Measurements from ENCODE around the gene FLCN.

FLCN gene

DNA sequence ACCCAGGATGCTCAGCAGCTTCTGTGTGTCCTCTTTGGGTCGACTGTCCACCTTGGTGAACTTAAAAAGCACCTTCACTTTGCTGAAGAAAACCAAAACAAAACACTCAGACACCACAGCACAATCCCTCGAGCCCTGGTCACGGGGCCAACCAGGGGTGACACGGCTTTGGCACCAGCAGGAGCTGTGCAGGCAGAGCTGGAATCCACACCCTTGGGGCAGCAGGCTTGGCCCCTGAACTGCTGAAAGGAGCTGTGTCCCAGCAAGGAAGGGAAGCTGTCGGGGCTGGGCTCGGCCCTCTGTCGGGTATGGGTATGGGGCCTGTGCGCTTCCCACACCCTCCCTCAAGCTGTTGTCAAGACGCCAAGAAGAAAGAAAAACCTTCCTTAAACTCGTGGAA lies 23.2 kb downstream of the FLCN start:
- no peaks in the 10 kb centered on the region for H3K4me1 ChIP-seq (ENCODE audit: control insufficient read depth, insufficient read depth, low read length, poor library complexity, severe bottlenecking)
- no peaks in the 10 kb centered on the region for H3K27me3 ChIP-seq (replicated peaks; ENCODE audit: control insufficient read depth, insufficient read depth, low read length, poor library complexity, severe bottlenecking)
- no peak overlapping the region for H3K4me3 ChIP-seq (ENCODE audit: insufficient read depth, low read depth, low read length, poor library complexity, severe bottlenecking)
- DNase-seq, result no peak
- no peaks in the 10 kb centered on the region for H3K9me3 ChIP-seq (ENCODE audit: control insufficient read depth, low read length)
- H3K36me3 ChIP-seq (ENCODE audit: control insufficient read depth, insufficient read depth, low read length), result peaks cover 58% of the 10 kb centered on the region
- H3K27ac ChIP-seq (ENCODE audit: insufficient read depth, low read length, poor library complexity, severe bottlenecking), result no peak overlapping the region

DNA sequence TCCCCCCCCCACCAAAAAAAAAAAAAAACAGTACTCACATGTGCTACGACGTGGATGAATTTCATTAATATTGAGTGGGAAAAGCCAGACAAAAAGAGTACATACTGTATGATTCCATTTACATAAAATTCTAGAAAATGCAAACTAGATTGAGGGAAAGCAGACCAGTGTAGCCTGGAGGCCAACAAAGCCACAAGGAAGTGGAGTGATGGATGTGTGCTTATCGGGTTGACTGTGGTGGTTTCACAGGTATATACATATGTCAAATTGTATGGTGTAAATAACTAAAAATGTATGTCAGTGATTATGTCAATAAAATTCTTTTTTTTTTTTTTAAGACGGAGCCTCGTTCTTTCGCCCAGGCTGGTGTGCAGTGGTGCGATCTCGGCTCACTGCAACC lies 29.0 kb downstream of the FLCN start:
- DNase-seq, result no peak
- H3K4me3 ChIP-seq (ENCODE audit: insufficient read depth, low read depth, low read length, poor library complexity, severe bottlenecking), result no peak overlapping the region
- no peak overlapping the region for H3K27ac ChIP-seq (ENCODE audit: insufficient read depth, low read length, poor library complexity, severe bottlenecking)
- H3K9me3 ChIP-seq (ENCODE audit: control insufficient read depth, low read length), result no peaks in the 10 kb centered on the region
- peaks cover 4% of the 10 kb centered on the region for H3K36me3 ChIP-seq (ENCODE audit: control insufficient read depth, insufficient read depth, low read length)
- no peaks in the 10 kb centered on the region for H3K27me3 ChIP-seq (replicated peaks; ENCODE audit: control insufficient read depth, insufficient read depth, low read length, poor library complexity, severe bottlenecking)
- H3K4me1 ChIP-seq (ENCODE audit: control insufficient read depth, insufficient read depth, low read length, poor library complexity, severe bottlenecking), result peaks cover 23% of the 10 kb centered on the region

DNA sequence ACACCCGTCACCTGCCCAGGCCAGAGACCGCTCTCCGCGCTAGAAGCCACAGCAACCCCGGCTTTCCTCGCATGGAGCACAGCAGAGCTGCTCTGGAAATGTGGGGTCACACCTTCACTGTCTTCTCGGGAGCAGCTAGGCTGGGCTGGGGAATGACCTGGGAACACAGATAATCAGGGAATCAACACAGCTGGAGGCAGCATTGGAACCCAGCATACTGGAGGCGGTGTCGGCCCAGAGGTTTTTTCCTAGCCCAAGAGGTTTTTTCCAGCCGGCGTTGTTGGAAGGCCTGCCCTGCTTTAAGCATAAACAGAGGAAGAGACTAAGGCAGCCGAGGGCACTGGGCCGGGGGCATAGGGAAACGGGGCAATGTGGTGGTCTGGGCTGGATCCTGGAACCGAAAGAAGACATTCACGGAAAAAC lies 30.0 kb downstream of the FLCN start:
- no peak for DNase-seq
- no peak overlapping the region for H3K27ac ChIP-seq (ENCODE audit: insufficient read depth, low read length, poor library complexity, severe bottlenecking)
- H3K9me3 ChIP-seq (ENCODE audit: control insufficient read depth, low read length), result no peaks in the 10 kb centered on the region
- H3K4me3 ChIP-seq (ENCODE audit: insufficient read depth, low read depth, low read length, poor library complexity, severe bottlenecking), result no peak overlapping the region
- peaks cover 23% of the 10 kb centered on the region for H3K4me1 ChIP-seq (ENCODE audit: control insufficient read depth, insufficient read depth, low read length, poor library complexity, severe bottlenecking)
- no peaks in the 10 kb centered on the region for H3K36me3 ChIP-seq (ENCODE audit: control insufficient read depth, insufficient read depth, low read length)
- no peaks in the 10 kb centered on the region for H3K27me3 ChIP-seq (replicated peaks; ENCODE audit: control insufficient read depth, insufficient read depth, low read length, poor library complexity, severe bottlenecking)

DNA sequence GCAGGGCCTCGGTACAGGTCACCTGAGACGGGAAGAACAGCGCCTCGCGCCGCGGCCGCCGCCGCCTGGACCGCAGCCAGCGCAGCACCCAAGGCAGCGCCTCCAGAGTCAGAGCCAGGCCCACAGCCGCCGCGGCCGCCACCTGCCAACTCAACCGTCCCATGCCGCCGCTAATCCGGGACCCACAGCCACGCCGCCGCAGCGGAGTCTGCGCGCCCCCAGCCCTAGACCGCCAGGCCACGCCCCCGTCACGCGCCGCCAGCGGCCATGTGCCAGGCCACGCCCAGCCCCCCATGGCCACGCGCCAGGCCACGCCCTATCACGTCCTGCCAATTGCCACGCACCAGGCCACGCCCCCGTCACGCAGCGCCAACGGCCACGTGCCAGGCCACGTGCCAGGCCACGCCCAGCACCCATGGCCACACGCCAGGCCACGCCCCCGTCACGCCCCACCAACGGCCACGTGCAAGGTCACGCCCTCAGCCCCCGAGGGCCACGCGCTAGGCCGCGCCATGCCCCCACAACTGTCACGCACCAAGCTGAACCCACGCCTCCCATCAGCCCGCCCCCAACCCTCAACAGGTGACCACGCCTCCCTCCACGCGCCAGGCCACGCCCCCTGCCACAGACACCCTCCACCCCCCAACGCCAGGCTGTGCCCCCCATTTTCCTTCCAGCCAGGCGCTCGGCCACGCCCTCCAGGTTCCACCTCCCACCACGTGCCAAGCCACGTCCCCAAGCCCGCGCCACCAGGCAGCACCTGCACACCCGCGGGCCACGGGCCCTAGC lies 30.6 kb downstream of the FLCN start, which contains the start of gene PLD6:
PLD6 (minus strand) TSS at position 210 of the 789 bp plus-strand sequence; CDS start at position 163, 47 bp downstream.
- Histone ChIP-seq H3K27me3 (replicated peaks; ENCODE audit: control insufficient read depth, insufficient read depth, low read length, poor library complexity, severe bottlenecking) (no peaks in the 10 kb centered on the region), H3K4me3 (ENCODE audit: insufficient read depth, low read depth, low read length, poor library complexity, severe bottlenecking) (peak within 1 kb of the TSS; percentile 37), H3K27ac (ENCODE audit: insufficient read depth, low read length, poor library complexity, severe bottlenecking) (peak within 1 kb of the TSS; percentile 76), H3K36me3 (ENCODE audit: control insufficient read depth, insufficient read depth, low read length) (no peaks in the 10 kb centered on the region), H3K4me1 (ENCODE audit: control insufficient read depth, insufficient read depth, low read length, poor library complexity, severe bottlenecking) (peaks cover 23% of the 10 kb centered on the region), H3K9me3 (ENCODE audit: control insufficient read depth, low read length) (no peaks in the 10 kb centered on the region)
- DNase-seq, result peak; percentile 86 to 93 (median 93)

DNA sequence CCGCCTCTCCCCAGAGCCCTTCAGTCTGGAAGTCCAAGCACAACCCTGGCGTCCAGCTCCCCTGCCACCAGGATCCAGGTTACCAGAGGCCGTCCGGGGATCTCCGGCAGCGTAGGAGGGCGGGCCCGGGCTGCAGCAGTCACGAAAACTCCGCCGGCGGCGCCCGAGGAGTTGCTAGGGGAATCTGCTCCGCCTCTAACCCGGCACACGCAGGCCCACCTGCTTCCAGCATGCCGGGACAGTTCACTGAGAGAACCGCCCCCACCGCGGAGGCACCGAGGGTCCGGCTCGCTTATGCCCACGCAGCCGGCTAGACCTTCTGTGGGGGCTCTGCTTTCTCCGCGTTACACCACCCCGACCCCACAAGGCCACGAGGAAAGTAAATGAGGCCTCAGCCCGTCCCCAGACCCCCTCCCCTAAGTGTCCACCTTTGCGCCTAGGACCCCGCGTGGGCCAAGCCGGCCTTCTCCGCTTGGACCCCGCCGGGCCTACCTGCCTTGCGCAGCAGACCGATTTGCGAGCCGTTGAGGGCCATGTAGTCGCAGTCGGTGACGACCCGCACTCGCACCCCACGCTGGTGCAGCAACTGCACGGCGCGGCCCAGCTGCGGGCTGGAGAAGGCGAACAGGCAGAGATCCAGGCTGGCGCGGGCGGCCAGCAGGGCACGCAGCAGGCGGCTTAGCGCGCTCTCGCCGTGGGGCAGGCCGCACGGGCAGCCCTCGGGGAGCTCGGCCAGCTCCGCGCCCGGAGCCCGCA lies 31.4 kb downstream of the FLCN start:
- no peaks in the 10 kb centered on the region for H3K27me3 ChIP-seq (replicated peaks; ENCODE audit: control insufficient read depth, insufficient read depth, low read length, poor library complexity, severe bottlenecking)
- H3K4me3 ChIP-seq (ENCODE audit: insufficient read depth, low read depth, low read length, poor library complexity, severe bottlenecking), result peak overlapping the region; percentile 37
- DNase-seq, result peak; percentile 27 to 45 (median 31)
- H3K36me3 ChIP-seq (ENCODE audit: control insufficient read depth, insufficient read depth, low read length), result peaks cover 1% of the 10 kb centered on the region
- H3K9me3 ChIP-seq (ENCODE audit: control insufficient read depth, low read length), result no peaks in the 10 kb centered on the region
- H3K4me1 ChIP-seq (ENCODE audit: control insufficient read depth, insufficient read depth, low read length, poor library complexity, severe bottlenecking), result peaks cover 23% of the 10 kb centered on the region
- peak overlapping the region; percentile 76 for H3K27ac ChIP-seq (ENCODE audit: insufficient read depth, low read length, poor library complexity, severe bottlenecking)

DNA sequence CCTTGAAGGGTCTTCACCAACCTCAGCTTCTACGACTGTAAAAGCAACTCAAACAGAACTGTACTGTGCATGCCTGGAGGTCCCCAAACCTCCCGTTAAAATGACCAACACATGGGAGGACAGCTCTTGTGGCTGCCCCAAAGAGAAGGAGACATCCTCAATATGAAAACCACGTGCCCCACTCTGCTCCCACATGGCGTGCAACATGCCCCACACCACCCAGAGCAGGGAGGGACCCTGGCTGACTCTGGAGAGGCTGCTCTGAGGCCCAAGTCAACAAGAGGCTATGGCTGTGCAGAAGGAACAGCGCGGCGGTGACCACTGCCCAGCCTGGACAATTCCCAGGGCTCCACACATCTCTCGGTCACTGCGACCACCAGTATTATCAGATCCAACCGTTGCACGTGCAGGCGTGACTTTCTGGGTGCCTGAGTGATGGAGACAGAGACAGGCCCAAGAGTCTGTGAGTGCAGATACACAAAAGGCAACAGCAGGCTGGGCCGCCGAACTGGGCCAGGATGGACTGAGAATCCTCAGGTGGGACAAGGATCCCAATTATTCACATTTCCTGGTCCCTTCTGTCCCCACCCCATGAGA lies 32.2 kb downstream of the FLCN start:
- peaks cover 23% of the 10 kb centered on the region for H3K4me1 ChIP-seq (ENCODE audit: control insufficient read depth, insufficient read depth, low read length, poor library complexity, severe bottlenecking)
- peaks cover 6% of the 10 kb centered on the region for H3K36me3 ChIP-seq (ENCODE audit: control insufficient read depth, insufficient read depth, low read length)
- no peaks in the 10 kb centered on the region for H3K9me3 ChIP-seq (ENCODE audit: control insufficient read depth, low read length)
- peak overlapping the region; percentile 37 for H3K4me3 ChIP-seq (ENCODE audit: insufficient read depth, low read depth, low read length, poor library complexity, severe bottlenecking)
- DNase-seq, result no peak
- H3K27me3 ChIP-seq (replicated peaks; ENCODE audit: control insufficient read depth, insufficient read depth, low read length, poor library complexity, severe bottlenecking), result no peaks in the 10 kb centered on the region
- peak overlapping the region; percentile 76 for H3K27ac ChIP-seq (ENCODE audit: insufficient read depth, low read length, poor library complexity, severe bottlenecking)

DNA sequence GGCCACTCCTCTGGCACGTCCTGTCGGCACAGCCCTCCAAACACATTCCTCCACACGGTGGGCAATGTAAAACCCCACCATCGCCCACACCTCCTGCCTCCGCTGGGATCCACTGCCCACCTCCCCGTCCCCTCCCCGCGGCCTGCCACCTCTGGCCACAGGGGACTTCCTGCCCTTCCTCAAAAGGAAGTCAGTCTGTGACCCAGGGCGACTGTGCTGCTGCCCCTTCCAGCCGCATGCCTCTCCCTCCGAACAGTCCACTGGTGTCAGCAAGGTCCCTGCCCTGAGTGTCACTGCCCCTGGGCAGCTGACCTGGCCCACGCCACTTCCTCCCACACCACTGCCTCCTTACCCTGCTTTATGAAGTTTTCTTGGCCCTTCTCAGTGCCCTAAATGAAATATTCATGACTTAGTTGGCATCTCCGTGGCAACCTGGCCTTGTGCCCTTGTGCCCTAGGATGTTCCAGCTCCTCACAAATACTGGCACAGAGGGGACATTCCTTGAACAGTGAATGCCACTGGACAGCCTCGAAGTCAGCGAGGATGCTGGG lies 32.9 kb downstream of the FLCN start:
- DNase-seq, result no peak
- H3K36me3 ChIP-seq (ENCODE audit: control insufficient read depth, insufficient read depth, low read length), result peaks cover 6% of the 10 kb centered on the region
- no peaks in the 10 kb centered on the region for H3K9me3 ChIP-seq (ENCODE audit: control insufficient read depth, low read length)
- H3K4me3 ChIP-seq (ENCODE audit: insufficient read depth, low read depth, low read length, poor library complexity, severe bottlenecking), result peak overlapping the region; percentile 37
- no peaks in the 10 kb centered on the region for H3K27me3 ChIP-seq (replicated peaks; ENCODE audit: control insufficient read depth, insufficient read depth, low read length, poor library complexity, severe bottlenecking)
- H3K27ac ChIP-seq (ENCODE audit: insufficient read depth, low read length, poor library complexity, severe bottlenecking), result peak overlapping the region; percentile 76
- peaks cover 23% of the 10 kb centered on the region for H3K4me1 ChIP-seq (ENCODE audit: control insufficient read depth, insufficient read depth, low read length, poor library complexity, severe bottlenecking)

DNA sequence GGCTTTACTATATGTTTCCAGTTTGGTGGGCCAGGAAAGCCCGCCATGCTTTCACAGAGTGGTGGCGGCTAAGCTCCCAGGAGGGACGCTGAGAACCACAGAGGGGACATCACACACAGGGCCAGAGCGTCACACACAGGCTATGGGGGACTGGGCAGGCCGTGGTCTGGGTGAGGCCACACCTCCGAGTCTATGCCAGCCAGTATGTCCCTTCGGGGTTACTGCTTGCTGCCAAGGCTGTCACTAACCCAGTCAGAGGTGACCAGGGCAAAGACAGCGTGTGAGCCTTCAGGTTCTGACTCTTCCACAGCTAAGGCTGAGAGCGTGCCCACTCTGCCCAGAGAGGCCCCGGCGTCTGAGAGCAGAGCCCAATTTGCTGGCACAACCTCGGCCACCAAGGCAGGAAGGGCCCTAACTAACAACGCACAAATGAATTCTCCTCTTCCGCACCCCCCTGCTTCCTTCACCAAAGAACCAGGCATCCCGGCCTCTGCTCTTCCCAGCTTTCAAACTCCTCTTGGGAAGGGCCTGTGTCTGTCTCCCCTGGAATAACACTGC lies 33.7 kb downstream of the FLCN start:
- no peak overlapping the region for H3K4me3 ChIP-seq (ENCODE audit: insufficient read depth, low read depth, low read length, poor library complexity, severe bottlenecking)

DNA sequence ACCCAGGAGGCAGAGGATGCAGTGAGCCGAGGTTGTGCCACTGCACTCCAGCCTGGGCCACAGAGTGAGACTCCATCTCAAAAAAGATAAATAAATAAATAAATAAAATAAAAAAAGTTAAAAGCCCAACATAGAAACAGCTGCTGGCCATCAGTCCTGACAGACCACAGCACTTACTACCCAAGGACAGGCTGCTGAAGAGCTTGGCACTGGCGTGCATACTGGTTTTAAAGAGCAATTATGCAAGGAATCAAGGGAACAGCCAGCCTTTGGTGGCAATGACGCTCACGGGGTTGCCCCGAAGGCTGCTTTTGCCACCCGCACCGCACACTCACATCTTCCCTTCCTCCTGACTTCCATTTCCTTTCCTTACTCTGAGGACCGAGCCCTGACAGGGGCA lies 35.1 kb downstream of the FLCN start:
- peaks cover 23% of the 10 kb centered on the region for H3K4me1 ChIP-seq (ENCODE audit: control insufficient read depth, insufficient read depth, low read length, poor library complexity, severe bottlenecking)
- H3K36me3 ChIP-seq (ENCODE audit: control insufficient read depth, insufficient read depth, low read length), result peaks cover 6% of the 10 kb centered on the region
- DNase-seq, result no peak
- no peaks in the 10 kb centered on the region for H3K9me3 ChIP-seq (ENCODE audit: control insufficient read depth, low read length)
- H3K27ac ChIP-seq (ENCODE audit: insufficient read depth, low read length, poor library complexity, severe bottlenecking), result no peak overlapping the region
- no peaks in the 10 kb centered on the region for H3K27me3 ChIP-seq (replicated peaks; ENCODE audit: control insufficient read depth, insufficient read depth, low read length, poor library complexity, severe bottlenecking)
- no peak overlapping the region for H3K4me3 ChIP-seq (ENCODE audit: insufficient read depth, low read depth, low read length, poor library complexity, severe bottlenecking)

More for the DNA sequence above, 33.7 kb downstream of the FLCN start:
- peaks cover 6% of the 10 kb centered on the region for H3K36me3 ChIP-seq (ENCODE audit: control insufficient read depth, insufficient read depth, low read length)
- H3K27me3 ChIP-seq (replicated peaks; ENCODE audit: control insufficient read depth, insufficient read depth, low read length, poor library complexity, severe bottlenecking), result no peaks in the 10 kb centered on the region
- H3K9me3 ChIP-seq (ENCODE audit: control insufficient read depth, low read length), result no peaks in the 10 kb centered on the region
- H3K27ac ChIP-seq (ENCODE audit: insufficient read depth, low read length, poor library complexity, severe bottlenecking), result no peak overlapping the region
- DNase-seq, result no peak
- peaks cover 23% of the 10 kb centered on the region for H3K4me1 ChIP-seq (ENCODE audit: control insufficient read depth, insufficient read depth, low read length, poor library complexity, severe bottlenecking)
